ENCODE data around the gene STX8.
A peak's percentile ranks its signal among the peaks of the same experiment; 100 is the strongest.

STX8 gene

GRCh38 chr17:9329251-9329921 lies 246.2 kb downstream of the STX8 start:
- no peak for DNase-seq
- Histone ChIP-seq H3K4me3 (ENCODE audit: low read depth, low read length) (no peak overlapping the region), H3K27me3 (ENCODE audit: insufficient read depth, low read depth, severe bottlenecking) (no peaks in the 10 kb centered on the region), H3K27ac (no peak overlapping the region), H3K9me3 (ENCODE audit: severe bottlenecking) (no peaks in the 10 kb centered on the region), H3K36me3 (no peaks in the 10 kb centered on the region)
- TF ChIP-seq, protein P1, sequence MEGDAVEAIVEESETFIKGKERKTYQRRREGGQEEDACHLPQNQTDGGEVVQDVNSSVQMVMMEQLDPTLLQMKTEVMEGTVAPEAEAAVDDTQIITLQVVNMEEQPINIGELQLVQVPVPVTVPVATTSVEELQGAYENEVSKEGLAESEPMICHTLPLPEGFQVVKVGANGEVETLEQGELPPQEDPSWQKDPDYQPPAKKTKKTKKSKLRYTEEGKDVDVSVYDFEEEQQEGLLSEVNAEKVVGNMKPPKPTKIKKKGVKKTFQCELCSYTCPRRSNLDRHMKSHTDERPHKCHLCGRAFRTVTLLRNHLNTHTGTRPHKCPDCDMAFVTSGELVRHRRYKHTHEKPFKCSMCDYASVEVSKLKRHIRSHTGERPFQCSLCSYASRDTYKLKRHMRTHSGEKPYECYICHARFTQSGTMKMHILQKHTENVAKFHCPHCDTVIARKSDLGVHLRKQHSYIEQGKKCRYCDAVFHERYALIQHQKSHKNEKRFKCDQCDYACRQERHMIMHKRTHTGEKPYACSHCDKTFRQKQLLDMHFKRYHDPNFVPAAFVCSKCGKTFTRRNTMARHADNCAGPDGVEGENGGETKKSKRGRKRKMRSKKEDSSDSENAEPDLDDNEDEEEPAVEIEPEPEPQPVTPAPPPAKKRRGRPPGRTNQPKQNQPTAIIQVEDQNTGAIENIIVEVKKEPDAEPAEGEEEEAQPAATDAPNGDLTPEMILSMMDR (IDR thresholded peaks at IDR 0.05; ENCODE audit: low read depth, low read length), result no peak

DNA sequence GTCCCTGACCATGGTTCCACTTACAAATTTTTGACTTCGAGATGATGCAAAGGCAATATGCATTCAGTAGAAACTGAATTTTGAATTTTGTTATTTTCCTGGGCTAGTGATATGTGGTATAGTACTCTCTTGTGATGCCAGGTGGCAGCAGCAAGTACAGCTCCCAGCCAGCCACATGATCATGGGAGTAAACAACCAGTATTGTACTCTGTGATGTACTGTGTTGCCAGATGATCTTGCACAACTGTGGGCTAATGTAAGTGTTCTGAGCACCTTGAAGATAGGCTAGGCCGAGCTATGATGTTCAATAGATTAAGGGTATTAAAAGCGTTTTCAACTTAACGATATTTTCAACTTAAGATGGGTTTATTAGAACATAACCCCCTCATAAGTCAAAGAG lies 250.8 kb downstream of the STX8 start:
- Histone ChIP-seq H3K27ac (no peak overlapping the region), H3K9me3 (ENCODE audit: severe bottlenecking) (no peaks in the 10 kb centered on the region), H3K4me3 (ENCODE audit: low read depth, low read length) (no peak overlapping the region), H3K27me3 (ENCODE audit: insufficient read depth, low read depth, severe bottlenecking) (no peaks in the 10 kb centered on the region), H3K36me3 (no peaks in the 10 kb centered on the region)
- DNase-seq, result no peak
- TF ChIP-seq, protein P1 (IDR thresholded peaks at IDR 0.05; ENCODE audit: low read depth, low read length), result no peak

DNA sequence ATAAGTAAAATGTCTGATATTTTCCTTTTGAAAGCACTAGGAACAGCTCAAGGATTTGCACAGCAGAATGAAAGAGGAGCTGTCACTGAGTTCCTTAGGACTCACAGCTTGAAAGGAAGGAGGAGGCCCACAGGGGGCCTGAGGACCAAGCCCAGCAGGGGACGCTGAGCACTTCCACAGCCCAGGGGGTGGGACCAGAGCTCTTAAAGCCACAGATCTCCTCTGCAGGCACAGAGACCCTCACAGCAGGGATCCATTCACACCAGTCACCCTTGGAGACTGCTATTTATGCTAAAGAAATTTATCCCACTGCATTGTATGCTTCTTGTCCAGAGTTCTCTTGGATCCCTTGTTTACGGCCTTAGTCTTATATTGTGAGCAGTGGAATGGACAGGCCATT lies 253.3 kb downstream of the STX8 start:
- Histone ChIP-seq H3K27me3 (ENCODE audit: insufficient read depth, low read depth, severe bottlenecking) (no peaks in the 10 kb centered on the region), H3K27ac (no peak overlapping the region), H3K4me3 (ENCODE audit: low read depth, low read length) (no peak overlapping the region), H3K9me3 (ENCODE audit: severe bottlenecking) (no peaks in the 10 kb centered on the region), H3K36me3 (no peaks in the 10 kb centered on the region)
- TF ChIP-seq, protein P1 (IDR thresholded peaks at IDR 0.05; ENCODE audit: low read depth, low read length), result peak; percentile 40; the same call in 1 of the 2 replicates
- DNase-seq, result peak; percentile 18

- DNase-seq, result no peak
- no peaks in the 10 kb centered on the region for H3K9me3 ChIP-seq (ENCODE audit: severe bottlenecking)
- TF ChIP-seq, protein P1 (IDR thresholded peaks at IDR 0.05; ENCODE audit: low read depth, low read length), result no peak
- H3K27ac ChIP-seq, result no peak overlapping the region
- no peaks in the 10 kb centered on the region for H3K27me3 ChIP-seq (ENCODE audit: insufficient read depth, low read depth, severe bottlenecking)
- H3K36me3 ChIP-seq, result no peaks in the 10 kb centered on the region
- H3K4me3 ChIP-seq (ENCODE audit: low read depth, low read length), result no peak overlapping the region
Measured at GRCh38 chr17:9321890-9322289, 253.7 kb downstream of the STX8 start.

DNA sequence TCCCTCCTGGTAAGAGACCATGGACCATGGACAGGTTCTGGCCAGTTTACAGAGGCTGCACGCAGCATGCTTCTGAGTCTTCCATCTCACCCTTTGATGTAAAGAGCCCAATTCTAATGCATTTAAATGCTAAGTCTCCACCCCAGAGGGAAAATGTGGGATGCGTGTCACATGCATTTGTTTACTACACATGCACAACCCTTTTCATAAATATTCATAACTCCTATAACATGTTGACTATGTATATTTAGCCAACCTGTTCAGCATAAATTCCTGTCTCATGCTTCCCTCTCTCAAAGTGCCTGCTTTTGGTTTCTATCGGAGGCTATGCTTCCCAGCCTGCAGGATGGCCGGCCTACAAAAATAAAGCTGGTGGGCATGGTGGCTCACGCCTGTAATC lies 260.3 kb downstream of the STX8 start:
- H3K36me3 ChIP-seq, result no peaks in the 10 kb centered on the region
- no peaks in the 10 kb centered on the region for H3K9me3 ChIP-seq (ENCODE audit: severe bottlenecking)
- H3K27ac ChIP-seq, result no peak overlapping the region
- DNase-seq, result no peak
- H3K4me3 ChIP-seq (ENCODE audit: low read depth, low read length), result no peak overlapping the region
- TF ChIP-seq, protein P1 (IDR thresholded peaks at IDR 0.05; ENCODE audit: low read depth, low read length), result no peak
- H3K27me3 ChIP-seq (ENCODE audit: insufficient read depth, low read depth, severe bottlenecking), result no peaks in the 10 kb centered on the region

DNA sequence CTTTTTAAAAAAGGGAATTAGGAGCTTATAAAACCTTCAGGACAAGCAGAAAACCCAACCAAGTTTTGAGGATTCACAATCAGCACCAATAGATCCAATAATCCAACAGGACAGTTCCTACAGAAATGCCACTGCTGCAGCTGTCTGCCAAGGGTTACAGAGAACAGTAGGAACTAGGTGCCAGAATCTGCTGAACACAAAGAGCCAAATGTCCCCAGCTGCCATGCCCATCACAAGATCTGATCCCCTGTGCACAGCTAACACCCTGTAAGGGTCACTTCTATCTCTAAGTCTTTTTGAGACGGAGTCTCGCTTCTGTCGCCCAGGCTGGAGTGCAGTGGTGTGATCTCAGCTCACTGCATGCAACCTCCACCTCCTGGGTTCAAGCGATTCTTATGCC lies 262.3 kb downstream of the STX8 start:
- Histone ChIP-seq H3K36me3 (no peaks in the 10 kb centered on the region), H3K27me3 (ENCODE audit: insufficient read depth, low read depth, severe bottlenecking) (no peaks in the 10 kb centered on the region), H3K9me3 (ENCODE audit: severe bottlenecking) (no peaks in the 10 kb centered on the region), H3K27ac (no peak overlapping the region), H3K4me3 (ENCODE audit: low read depth, low read length) (no peak overlapping the region)
- TF ChIP-seq, protein P1 (IDR thresholded peaks at IDR 0.05; ENCODE audit: low read depth, low read length), result no peak
- no peak for DNase-seq

All from WERI-Rb-1 (cell line).